ENCODE results near the gene MAP7D1.

DNA sequence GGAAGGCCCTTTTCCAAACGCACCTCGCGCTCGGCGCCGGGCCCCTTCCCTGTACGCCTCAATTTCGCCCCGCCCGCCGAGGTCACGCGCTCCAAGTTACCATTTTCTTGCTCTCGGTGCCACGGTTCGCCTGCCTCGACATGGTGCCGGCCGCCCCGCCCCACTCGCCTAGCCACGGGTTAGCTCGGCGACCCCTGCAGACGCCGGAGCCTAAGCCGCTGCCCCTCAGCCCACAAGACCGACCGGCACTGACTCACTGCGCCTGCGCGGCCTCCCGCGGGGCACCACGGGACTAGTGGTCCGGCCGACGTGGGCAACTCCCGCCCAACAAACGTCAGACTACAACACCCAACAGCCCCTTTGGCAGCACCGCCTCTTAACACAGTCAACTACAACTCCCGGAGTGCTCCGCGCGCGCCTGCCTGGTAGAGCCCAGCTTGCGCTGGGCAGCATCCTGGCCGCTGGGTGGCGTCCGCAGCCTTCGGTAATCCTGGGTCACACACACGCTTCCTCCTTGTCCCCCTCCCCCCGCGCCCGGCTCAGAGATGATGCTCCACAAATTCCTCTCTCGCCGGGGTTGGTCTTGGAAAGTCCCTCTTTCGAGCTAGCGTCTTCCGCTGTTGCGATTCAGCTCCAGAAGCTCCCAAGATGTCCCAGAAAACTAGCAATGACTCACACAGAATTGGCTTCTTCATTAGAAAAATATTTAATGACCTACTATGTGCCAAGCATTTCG, 6.6 kb upstream of the MAP7D1 start, which contains the start of gene TRAPPC3:
- TF ChIP-seq, protein P1, sequence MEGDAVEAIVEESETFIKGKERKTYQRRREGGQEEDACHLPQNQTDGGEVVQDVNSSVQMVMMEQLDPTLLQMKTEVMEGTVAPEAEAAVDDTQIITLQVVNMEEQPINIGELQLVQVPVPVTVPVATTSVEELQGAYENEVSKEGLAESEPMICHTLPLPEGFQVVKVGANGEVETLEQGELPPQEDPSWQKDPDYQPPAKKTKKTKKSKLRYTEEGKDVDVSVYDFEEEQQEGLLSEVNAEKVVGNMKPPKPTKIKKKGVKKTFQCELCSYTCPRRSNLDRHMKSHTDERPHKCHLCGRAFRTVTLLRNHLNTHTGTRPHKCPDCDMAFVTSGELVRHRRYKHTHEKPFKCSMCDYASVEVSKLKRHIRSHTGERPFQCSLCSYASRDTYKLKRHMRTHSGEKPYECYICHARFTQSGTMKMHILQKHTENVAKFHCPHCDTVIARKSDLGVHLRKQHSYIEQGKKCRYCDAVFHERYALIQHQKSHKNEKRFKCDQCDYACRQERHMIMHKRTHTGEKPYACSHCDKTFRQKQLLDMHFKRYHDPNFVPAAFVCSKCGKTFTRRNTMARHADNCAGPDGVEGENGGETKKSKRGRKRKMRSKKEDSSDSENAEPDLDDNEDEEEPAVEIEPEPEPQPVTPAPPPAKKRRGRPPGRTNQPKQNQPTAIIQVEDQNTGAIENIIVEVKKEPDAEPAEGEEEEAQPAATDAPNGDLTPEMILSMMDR (IDR thresholded peaks at IDR 0.05; ENCODE audit: low read depth, low read length), result peak; percentile 88
- TF ChIP-seq POLR2A (IDR thresholded peaks at IDR 0.05; ENCODE audit: extremely low read depth, insufficient read length), result peak; percentile 88
- TF ChIP-seq, protein P2, sequence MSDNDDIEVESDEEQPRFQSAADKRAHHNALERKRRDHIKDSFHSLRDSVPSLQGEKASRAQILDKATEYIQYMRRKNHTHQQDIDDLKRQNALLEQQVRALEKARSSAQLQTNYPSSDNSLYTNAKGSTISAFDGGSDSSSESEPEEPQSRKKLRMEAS (IDR thresholded peaks at IDR 0.05; ENCODE audit: low read depth, low read length), result peak; percentile 68
